IMR-90 (cell line): ENCODE results near the gene MCM5. TPM values are rescaled to one million over a fixed set of nuclear protein-coding genes. Genes with fewer than 3 reads are reported as not detected.

ENCODE experiments used
- ATAC-seq: fragments of 200-7000 bp; cut with Tn5 transposase; 2 replicates; pipeline ENCODE4 v1.9.1; 2020; ENCODE audit warnings: low read depth, mild to moderate bottlenecking, moderate library complexity
- BruUV-seq: library from RNA; stranded (reverse); fragments of 400-500 nt; replicated peaks from 2 replicates; lab custom pipeline; 2021; lab: Mats Ljungman, UMichigan
- CTCF ChIA-PET: fragments of 300-600 bp; formaldehyde crosslinking; extraction: SDS; loops from one replicate; lab custom pipeline; 2021; ENCODE audit warnings: antibody characterized with exemption; lab: Yijun Ruan, JAX
- POLR2A ChIA-PET: fragments of 300-600 bp; sonication (Branson Sonifier 250); formaldehyde crosslinking; loops from one replicate; lab custom pipeline; 2022; ENCODE audit warnings: antibody characterized with exemption; ENCODE audit not compliant: unreplicated experiment; lab: Charles Lee
- DNase-seq: peaks from one replicate; pipeline ENCODE4 v3.0.0; 2013
- H2AFZ ChIP-seq: replicated peaks from 2 replicates; pipeline ENCODE3; 2013; ENCODE audit warnings: low read length, mild to moderate bottlenecking; ENCODE audit not compliant: poor library complexity
- H2AK5ac ChIP-seq: 2 replicates; pipeline ENCODE4 v1.6.1; 2013; ENCODE audit warnings: low read depth, low read length, inconsistent platforms
- H2AK9ac ChIP-seq: replicated peaks from 2 replicates; pipeline ENCODE3; 2013; ENCODE audit warnings: mild to moderate bottlenecking, low read depth, low read length, moderate library complexity; ENCODE audit not compliant: poor library complexity
- H2BK120ac ChIP-seq: 2 replicates; pipeline ENCODE4 v1.6.1; 2013; ENCODE audit warnings: low read depth, low read length, inconsistent platforms
- H2BK15ac ChIP-seq: 3 replicates; pipeline ENCODE4 v1.6.1; 2013; ENCODE audit warnings: low read depth, low read length, inconsistent platforms
- H2BK20ac ChIP-seq: 2 replicates; pipeline ENCODE4 v1.6.1; 2013; ENCODE audit warnings: low read depth, mild to moderate bottlenecking, inconsistent platforms, low read length, moderate library complexity
- H2BK5ac ChIP-seq: 2 replicates; pipeline ENCODE4 v1.6.1; 2013; ENCODE audit warnings: mild to moderate bottlenecking, low read depth, low read length, inconsistent platforms; ENCODE audit not compliant: poor library complexity, severe bottlenecking
- H3K14ac ChIP-seq: replicated peaks from 2 replicates; pipeline ENCODE4 v1.6.1; 2013; ENCODE audit warnings: low read depth, low read length, inconsistent platforms
- H3K18ac ChIP-seq: 2 replicates; pipeline ENCODE4 v1.6.1; 2013; ENCODE audit warnings: low read depth, low read length, control low read depth
- H3K23ac ChIP-seq: 2 replicates; pipeline ENCODE4 v1.6.1; 2013; ENCODE audit warnings: low read depth, low read length, inconsistent platforms
- H3K27ac ChIP-seq: 2 replicates; pipeline ENCODE4 v1.5.1; 2013; ENCODE audit warnings: mild to moderate bottlenecking, control low read depth, low read length; ENCODE audit not compliant: insufficient read depth
- H3K27me3 ChIP-seq: 2 replicates; pipeline ENCODE4 v1.6.1; 2013; ENCODE audit warnings: low read length; ENCODE audit not compliant: control insufficient read depth, insufficient read depth
- H3K36me3 ChIP-seq: 2 replicates; pipeline ENCODE4 v1.6.1; 2013; ENCODE audit warnings: low read length, mixed read lengths; ENCODE audit not compliant: control insufficient read depth, insufficient read depth
- H3K4ac ChIP-seq: 2 replicates; pipeline ENCODE4 v1.6.1; 2013; ENCODE audit warnings: low read depth, low read length, inconsistent platforms
- H3K4me1 ChIP-seq: 2 replicates; pipeline ENCODE4 v1.6.1; 2013; ENCODE audit warnings: low read length, mixed read lengths; ENCODE audit not compliant: control insufficient read depth, insufficient read depth
- H3K4me2 ChIP-seq: 2 replicates; pipeline ENCODE4 v1.6.1; 2013; ENCODE audit warnings: low read depth, mild to moderate bottlenecking, control low read depth, low read length, moderate library complexity
- H3K4me3 ChIP-seq: 2 replicates; pipeline ENCODE4 v1.5.1; 2013; ENCODE audit warnings: low read depth, mild to moderate bottlenecking, control low read depth, low read length, moderate library complexity; ENCODE audit not compliant: insufficient read depth
- H3K56ac ChIP-seq: 2 replicates; pipeline ENCODE4 v1.6.1; 2013; ENCODE audit warnings: low read length, inconsistent platforms; ENCODE audit not compliant: insufficient read depth; ENCODE audit errors: extremely low read depth
- H3K79me1 ChIP-seq, 2 experiments: 2 replicates each; pipeline ENCODE4 v1.6.1; 2013; ENCODE audit warnings: low read length in 2 of 2, inconsistent platforms in 1 of 2, low read depth in 1 of 2
- H3K9ac ChIP-seq: 2 replicates; pipeline ENCODE4 v1.6.1; 2013; ENCODE audit warnings: low read depth, low read length, control low read depth
- H3K9me1 ChIP-seq: 2 replicates; pipeline ENCODE4 v1.6.1; 2013; ENCODE audit warnings: low read length, inconsistent platforms; ENCODE audit not compliant: insufficient read depth
- H3K9me3 ChIP-seq: 2 replicates; pipeline ENCODE4 v1.6.1; 2013; ENCODE audit warnings: low read length; ENCODE audit not compliant: control insufficient read depth, insufficient read depth
- H4K20me1 ChIP-seq: 2 replicates; pipeline ENCODE4 v1.6.1; 2013; ENCODE audit warnings: low read length, inconsistent platforms; ENCODE audit not compliant: insufficient read depth
- H4K5ac ChIP-seq: 2 replicates; pipeline ENCODE4 v1.6.1; 2013; ENCODE audit warnings: mild to moderate bottlenecking, low read depth, low read length, control low read depth
- H4K8ac ChIP-seq, 2 experiments: 2 replicates each; pipeline ENCODE4 v1.6.1; 2013; ENCODE audit warnings: low read depth in 2 of 2, low read length in 2 of 2, control low read depth in 1 of 2, inconsistent platforms in 1 of 2
- H4K91ac ChIP-seq: 2 replicates; pipeline ENCODE4 v1.6.1; 2013; ENCODE audit warnings: low read depth, low read length, inconsistent platforms; ENCODE audit not compliant: insufficient read depth
- BHLHE40 ChIP-seq: fragments of 150-350 bp; IDR thresholded peaks from 2 replicates; pipeline ENCODE4 v1.6.1; 2016; ENCODE audit warnings: mild to moderate bottlenecking, low read depth, low read length
- CEBPB ChIP-seq: IDR thresholded peaks from 2 replicates; pipeline ENCODE4 v1.6.1; 2012; ENCODE audit warnings: low read depth, low read length, improper control_type of control experiment
- CHD1 ChIP-seq: IDR thresholded peaks from 2 replicates; pipeline ENCODE4 v1.6.1; 2012; ENCODE audit warnings: low read depth, low read length, improper control_type of control experiment
- FOS ChIP-seq: fragments of 150-350 bp; IDR thresholded peaks from 2 replicates; pipeline ENCODE4 v1.6.1; 2016; ENCODE audit warnings: low read depth, low read length
- MAFK ChIP-seq: IDR thresholded peaks from 2 replicates; pipeline ENCODE4 v1.6.1; 2012; ENCODE audit warnings: low read depth, low read length, improper control_type of control experiment
- MAZ ChIP-seq: IDR thresholded peaks from 2 replicates; pipeline ENCODE4 v1.6.1; 2012; ENCODE audit warnings: low read depth, mild to moderate bottlenecking, low read length, improper control_type of control experiment, moderate library complexity, borderline replicate concordance
- MXI1 ChIP-seq: IDR thresholded peaks from 2 replicates; pipeline ENCODE4 v1.6.1; 2012; ENCODE audit warnings: low read depth, mild to moderate bottlenecking, low read length, moderate library complexity, borderline replicate concordance
- NFE2L2 ChIP-seq: fragments of 150-350 bp; IDR thresholded peaks from 2 replicates; pipeline ENCODE4 v1.6.1; 2016; ENCODE audit warnings: low read depth, mild to moderate bottlenecking, low read length
- POLR2A ChIP-seq: IDR thresholded peaks from 2 replicates; pipeline ENCODE4 v1.6.1; 2012; ENCODE audit warnings: mild to moderate bottlenecking, low read depth, low read length
- RAD21 ChIP-seq: IDR thresholded peaks from 2 replicates; pipeline ENCODE4 v1.6.1; 2012; ENCODE audit warnings: low read length, improper control_type of control experiment
- RCOR1 ChIP-seq: IDR thresholded peaks from 2 replicates; pipeline ENCODE4 v1.6.1; 2012; ENCODE audit warnings: mild to moderate bottlenecking, low read length, improper control_type of control experiment; ENCODE audit not compliant: insufficient replicate concordance
- RFX5 ChIP-seq: IDR thresholded peaks from 2 replicates; pipeline ENCODE4 v1.8.0; 2012; ENCODE audit warnings: low read depth, mild to moderate bottlenecking, low read length, moderate library complexity
- SMC3 ChIP-seq: fragments of 150-350 bp; IDR thresholded peaks from 2 replicates; pipeline ENCODE4 v1.6.1; 2016; ENCODE audit warnings: low read depth, mild to moderate bottlenecking, antibody characterized with exemption, low read length, moderate library complexity
- WGBS, 2 experiments: methylation state at CpG; one replicate each; pipeline versions ENCODE4 v1.1.5 to v1.1.7; 2013; ENCODE audit warnings: missing lambda C conversion rate in 2 of 2; ENCODE audit not compliant: insufficient read length in 1 of 2; ENCODE audit errors: extremely low coverage in 2 of 2; 5-methylcytosine and 5-hydroxymethylcytosine counted together
- dilution Hi-C: fragments of 300-500 bp; cut with HindIII; formaldehyde crosslinking; loops from one replicate; pipeline ENCODE4 v1.14.3; 2018; ENCODE audit warnings: low sequenced_read_pairs; ENCODE audit not compliant: unreplicated experiment
- in situ Hi-C: fragments of 300-500 bp; cut with MboI; formaldehyde crosslinking; loops from 3 replicates; pipeline ENCODE4 v1.14.3; 2019; ENCODE audit warnings: low sequenced_read_pairs, inconsistent platforms, mixed read lengths
- intact Hi-C: fragments of 100-400 bp; cut with micrococcal nuclease; formaldehyde crosslinking; loops from 2 replicates; pipeline ENCODE4 v1.10.0; 2022
- polyA plus RNA-seq, 3 experiments: library from polyadenylated mRNA; depleted of rRNA; stranded (reverse); fragments of >200 nt; gene quantifications; 2 replicates each; pipeline ENCODE4 v1.2.3, GENCODE V29; 2012; ENCODE audit warnings: low replicate concordance in 1 of 3
- total RNA-seq: library from RNA; depleted of rRNA; stranded (reverse); fragments of >200 nt; gene quantifications from 2 replicates; pipeline ENCODE4 v1.2.3, GENCODE V29; 2012
- TF ChIP-seq, protein P1 (sequence below): conservative IDR thresholded peaks from 2 replicates; pipeline ENCODE4 v1.5.1; 2012; ENCODE audit warnings: mild to moderate bottlenecking, low read depth, low read length, improper control_type of control experiment
- TF ChIP-seq, protein P2 (sequence below): fragments of 150-350 bp; IDR thresholded peaks from 2 replicates; pipeline ENCODE4 v1.6.1; 2016; ENCODE audit warnings: low read depth, mild to moderate bottlenecking, low read length, moderate library complexity, borderline replicate concordance

The MCM5 gene
- total and polyA plus RNA-seq, 2 of the 4 experiments (the other 2 are of a cell fraction): 43.0 to 58.6 TPM

DNA sequence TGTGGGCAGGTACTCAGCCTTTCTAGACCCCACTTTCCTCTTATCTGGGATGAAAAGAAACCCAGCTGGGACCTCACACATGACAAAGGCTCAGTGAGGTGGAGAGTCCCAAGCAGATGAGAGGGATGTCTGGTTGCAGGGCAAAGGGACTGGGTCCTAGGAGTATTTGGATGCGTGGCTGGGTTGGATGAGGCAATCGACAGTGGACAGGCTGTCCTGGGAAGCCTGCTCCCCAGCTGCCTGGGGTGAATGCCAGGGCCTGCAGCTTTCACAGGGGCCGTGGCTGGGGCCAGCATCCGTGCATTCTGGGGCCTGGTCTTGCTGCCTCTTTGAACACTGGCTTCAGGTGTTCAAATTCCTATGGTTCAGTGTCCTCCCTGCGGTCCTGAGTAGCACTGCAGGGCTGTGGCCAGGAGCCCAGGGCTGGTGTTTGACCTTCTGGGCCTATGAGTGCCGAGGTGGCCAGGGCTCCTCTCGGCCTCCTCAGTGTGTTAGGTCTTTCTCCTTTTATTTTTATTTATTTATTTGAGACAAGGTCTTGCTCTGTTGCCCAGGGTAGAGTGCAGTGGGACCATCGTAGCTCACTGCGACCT is 65.3 kb downstream of the MCM5 start:
- no peaks in the 10 kb centered on the region for H3K79me1 ChIP-seq
- dilution Hi-C loops: no loop called here
- no peak overlapping the region for H3K23ac ChIP-seq
- intact Hi-C loops: no loop called here
- H3K9me3 ChIP-seq: no peaks in the 10 kb centered on the region
- no peak overlapping the region for H2BK5ac ChIP-seq
- H4K5ac ChIP-seq: no peak overlapping the region
- H3K18ac ChIP-seq: no peak overlapping the region
- H3K4me3 ChIP-seq: no peak overlapping the region
- H2BK20ac ChIP-seq: no peak overlapping the region
- H2BK15ac ChIP-seq: no peak overlapping the region
- no peak overlapping the region for H3K27ac ChIP-seq
- no peak overlapping the region for H3K14ac ChIP-seq
- no peak overlapping the region for H3K9ac ChIP-seq
- no peaks in the 10 kb centered on the region for H3K27me3 ChIP-seq
- no TSS peak for BruUV-seq
- H3K9me1 ChIP-seq: no peaks in the 10 kb centered on the region; the same call in 1 of the 2 replicates
- H4K8ac ChIP-seq: no peak overlapping the region
- no peak overlapping the region for H3K56ac ChIP-seq
- H2BK120ac ChIP-seq: no peak overlapping the region
- TF ChIP-seq SMC3: no peak
- no peak for TF ChIP-seq MAFK
- TF ChIP-seq BHLHE40: no peak
- TF ChIP-seq, protein P1, sequence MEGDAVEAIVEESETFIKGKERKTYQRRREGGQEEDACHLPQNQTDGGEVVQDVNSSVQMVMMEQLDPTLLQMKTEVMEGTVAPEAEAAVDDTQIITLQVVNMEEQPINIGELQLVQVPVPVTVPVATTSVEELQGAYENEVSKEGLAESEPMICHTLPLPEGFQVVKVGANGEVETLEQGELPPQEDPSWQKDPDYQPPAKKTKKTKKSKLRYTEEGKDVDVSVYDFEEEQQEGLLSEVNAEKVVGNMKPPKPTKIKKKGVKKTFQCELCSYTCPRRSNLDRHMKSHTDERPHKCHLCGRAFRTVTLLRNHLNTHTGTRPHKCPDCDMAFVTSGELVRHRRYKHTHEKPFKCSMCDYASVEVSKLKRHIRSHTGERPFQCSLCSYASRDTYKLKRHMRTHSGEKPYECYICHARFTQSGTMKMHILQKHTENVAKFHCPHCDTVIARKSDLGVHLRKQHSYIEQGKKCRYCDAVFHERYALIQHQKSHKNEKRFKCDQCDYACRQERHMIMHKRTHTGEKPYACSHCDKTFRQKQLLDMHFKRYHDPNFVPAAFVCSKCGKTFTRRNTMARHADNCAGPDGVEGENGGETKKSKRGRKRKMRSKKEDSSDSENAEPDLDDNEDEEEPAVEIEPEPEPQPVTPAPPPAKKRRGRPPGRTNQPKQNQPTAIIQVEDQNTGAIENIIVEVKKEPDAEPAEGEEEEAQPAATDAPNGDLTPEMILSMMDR: no peak
- TF ChIP-seq RCOR1: no peak
- TF ChIP-seq CHD1: no peak
- TF ChIP-seq, protein P2, sequence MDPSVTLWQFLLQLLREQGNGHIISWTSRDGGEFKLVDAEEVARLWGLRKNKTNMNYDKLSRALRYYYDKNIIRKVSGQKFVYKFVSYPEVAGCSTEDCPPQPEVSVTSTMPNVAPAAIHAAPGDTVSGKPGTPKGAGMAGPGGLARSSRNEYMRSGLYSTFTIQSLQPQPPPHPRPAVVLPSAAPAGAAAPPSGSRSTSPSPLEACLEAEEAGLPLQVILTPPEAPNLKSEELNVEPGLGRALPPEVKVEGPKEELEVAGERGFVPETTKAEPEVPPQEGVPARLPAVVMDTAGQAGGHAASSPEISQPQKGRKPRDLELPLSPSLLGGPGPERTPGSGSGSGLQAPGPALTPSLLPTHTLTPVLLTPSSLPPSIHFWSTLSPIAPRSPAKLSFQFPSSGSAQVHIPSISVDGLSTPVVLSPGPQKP: no peak
- no peak for TF ChIP-seq MAZ
- no peak for TF ChIP-seq RFX5
- TF ChIP-seq POLR2A: no peak
- no peak for TF ChIP-seq FOS
- no peak for TF ChIP-seq CEBPB
- no peak for TF ChIP-seq MXI1
- TF ChIP-seq NFE2L2: no peak
- TF ChIP-seq RAD21: no peak
- no peak overlapping the region for H3K4me2 ChIP-seq
- in situ Hi-C loops: no loop called here
- POLR2A ChIA-PET: no interaction called here
- H2AK5ac ChIP-seq: no peak overlapping the region
- no peak overlapping the region for H3K4ac ChIP-seq
- no peak overlapping the region for H2AK9ac ChIP-seq
- DNase-seq (no peak), ATAC-seq (no peak)
- H2AFZ ChIP-seq: no peak overlapping the region
- H3K4me1 ChIP-seq: peaks cover 7% of the 10 kb centered on the region
- H3K36me3 ChIP-seq: no peaks in the 10 kb centered on the region
- no peak overlapping the region for H4K91ac ChIP-seq
- H4K20me1 ChIP-seq: no peaks in the 10 kb centered on the region
- 83% methylated on average over 5 of the region's 9 CpGs; no CpG with 5 or more reads in 1 of the 2 experiments for WGBS, 2 experiments
- CTCF ChIA-PET: no interaction called here
